ENCODE data around the gene CSRP1. TPM values are rescaled to one million over a fixed set of nuclear protein-coding genes. Genes with fewer than 3 reads are reported as not detected.

Gene CSRP1
- total RNA-seq, 1 donor from 2014 or later = 729 TPM

- no peak for DNase-seq (ENCODE audit: extremely low spot score in 2 of 2)
- no peak for TF ChIP-seq CTCF (IDR thresholded peaks at IDR 0.05)
- no peak for TF ChIP-seq POLR2AphosphoS5 (IDR thresholded peaks at IDR 0.05; ENCODE audit: insufficient read depth in 1 of 2, low read depth in 1 of 2)
- no peak for TF ChIP-seq POLR2A (IDR thresholded peaks at IDR 0.05)
- H3K9me3 ChIP-seq = no peaks in the 10 kb centered on the region
- intact Hi-C loops (cut with DNase I) = no loop called here
- no peaks in the 10 kb centered on the region for H3K36me3 ChIP-seq
- no peak overlapping the region for H3K27ac ChIP-seq
- peaks cover 36% of the 10 kb centered on the region for H3K4me1 ChIP-seq
- no peak overlapping the region for H3K4me3 ChIP-seq
- no peaks in the 10 kb centered on the region for H3K27me3 ChIP-seq
Observed at GRCh38 chr1:201545851-201546492, 39.0 kb upstream of the CSRP1 start.

GRCh38 chr1:201544710-201545109 lies 37.8 kb upstream of the CSRP1 start:
- peak overlapping the region; percentile 63 for H3K27ac ChIP-seq
- no peak for DNase-seq (ENCODE audit: extremely low spot score in 2 of 2)
- no peak for TF ChIP-seq POLR2AphosphoS5 (IDR thresholded peaks at IDR 0.05; ENCODE audit: insufficient read depth in 1 of 2, low read depth in 1 of 2)
- TF ChIP-seq CTCF (IDR thresholded peaks at IDR 0.05) = no peak
- TF ChIP-seq POLR2A (IDR thresholded peaks at IDR 0.05) = no peak
- intact Hi-C loops (cut with DNase I) = no loop called here
- no peaks in the 10 kb centered on the region for H3K27me3 ChIP-seq
- H3K4me3 ChIP-seq = no peak overlapping the region
- no peaks in the 10 kb centered on the region for H3K36me3 ChIP-seq
- H3K4me1 ChIP-seq = peaks cover 44% of the 10 kb centered on the region
- no peaks in the 10 kb centered on the region for H3K9me3 ChIP-seq

GRCh38 chr1:201543871-201544642 lies 37.1 kb upstream of the CSRP1 start:
- intact Hi-C loops (cut with DNase I) = no loop called here
- H3K36me3 ChIP-seq = no peaks in the 10 kb centered on the region
- peak overlapping the region; percentile 63 for H3K27ac ChIP-seq
- no peak overlapping the region for H3K4me3 ChIP-seq
- DNase-seq (ENCODE audit: extremely low spot score in 2 of 2) = no peak
- H3K4me1 ChIP-seq = peaks cover 44% of the 10 kb centered on the region
- no peaks in the 10 kb centered on the region for H3K27me3 ChIP-seq
- no peaks in the 10 kb centered on the region for H3K9me3 ChIP-seq
- no peak for TF ChIP-seq POLR2A (IDR thresholded peaks at IDR 0.05)
- TF ChIP-seq POLR2AphosphoS5 (IDR thresholded peaks at IDR 0.05; ENCODE audit: insufficient read depth in 1 of 2, low read depth in 1 of 2) = no peak
- TF ChIP-seq CTCF (IDR thresholded peaks at IDR 0.05) = no peak

- no peak overlapping the region for H3K4me3 ChIP-seq
- H3K9me3 ChIP-seq = no peaks in the 10 kb centered on the region
- peaks cover 59% of the 10 kb centered on the region for H3K4me1 ChIP-seq
- peak in 1 of 2 donors; percentile 46 for TF ChIP-seq POLR2AphosphoS5 (IDR thresholded peaks at IDR 0.05; ENCODE audit: insufficient read depth in 1 of 2, low read depth in 1 of 2)
- TF ChIP-seq CTCF (IDR thresholded peaks at IDR 0.05) = no peak
- peak overlapping the region; percentile 90 for H3K27ac ChIP-seq
- H3K27me3 ChIP-seq = no peaks in the 10 kb centered on the region
- no peaks in the 10 kb centered on the region for H3K36me3 ChIP-seq
- DNase-seq (ENCODE audit: extremely low spot score in 2 of 2) = no peak
- intact Hi-C loops (cut with DNase I) = no loop called here
Observed at GRCh38 chr1:201542309-201543035, 35.5 kb upstream of the CSRP1 start.
